GM19328 (cell line): ENCODE results near the gene TMCC2.

ENCODE experiments used
- ATAC-seq: cut with Tn5 transposase; IDR thresholded peaks from one replicate; pipeline ENCODE4 v1.9.1; 2021; ENCODE audit warnings: mild to moderate bottlenecking, moderate library complexity; ENCODE audit not compliant: unreplicated experiment

The TMCC2 gene

GRCh38 chr1:205301205-205301821 lies 73.6 kb downstream of the TMCC2 start:
- no peak for ATAC-seq

- no peak for ATAC-seq
Observed at GRCh38 chr1:205301842-205302588, 74.3 kb downstream of the TMCC2 start.

- no peak for ATAC-seq
Observed at GRCh38 chr1:205303247-205303888, 75.6 kb downstream of the TMCC2 start.

- ATAC-seq = no peak
Observed at GRCh38 chr1:205304046-205304694, 76.4 kb downstream of the TMCC2 start.

- ATAC-seq = no peak
Observed at GRCh38 chr1:205304695-205305070, 76.9 kb downstream of the TMCC2 start.

- no peak for ATAC-seq
Observed at GRCh38 chr1:205306929-205307566, 79.3 kb downstream of the TMCC2 start.

- ATAC-seq = no peak
Observed at GRCh38 chr1:205309741-205310140, 82.0 kb downstream of the TMCC2 start.

- ATAC-seq = no peak
Observed at GRCh38 chr1:205310976-205311704, 83.4 kb downstream of the TMCC2 start.

- ATAC-seq = no peak
Observed at GRCh38 chr1:205312866-205313562, 85.3 kb downstream of the TMCC2 start.

GRCh38 chr1:205313563-205314308 lies 86.0 kb downstream of the TMCC2 start:
- ATAC-seq = no peak

- ATAC-seq = no peak
Observed at GRCh38 chr1:205315008-205315618, 87.4 kb downstream of the TMCC2 start.

GRCh38 chr1:205316161-205316566 lies 88.4 kb downstream of the TMCC2 start:
- ATAC-seq = no peak

- ATAC-seq = no peak
Observed at GRCh38 chr1:205317311-205317917, 89.7 kb downstream of the TMCC2 start.

- no peak for ATAC-seq
Observed at GRCh38 chr1:205318231-205318991, 90.7 kb downstream of the TMCC2 start.

- ATAC-seq = no peak
Observed at GRCh38 chr1:205319081-205320018, 91.6 kb downstream of the TMCC2 start.

- ATAC-seq = no peak
Observed at GRCh38 chr1:205321162-205321958, 93.6 kb downstream of the TMCC2 start, which contains the start of gene NUAK2. NUAK2 (minus strand) TSS chr1:205321745; CDS start chr1:205321628, 117 bp downstream.
